Right atrium auricular region (tissue), 2 donors: ENCODE measurements around the gene LTK. TPM values are rescaled to one million over a fixed set of nuclear protein-coding genes. Genes with fewer than 3 reads are reported as not detected.

Experiments
- DNase-seq: peaks from one replicate; pipeline ENCODE4 v3.0.0-alpha.2; 2019; ENCODE audit warnings: low spot score
- H3K27ac ChIP-seq, 2 donors: fragments of 200-600 bp; sonication (generic); 1 replicate in 1 of 2; 2 replicates in 1 of 2; pipeline ENCODE4 v1.5.1; 2016 to 2019
- H3K27me3 ChIP-seq, 2 donors: fragments of 200-600 bp; sonication (generic); one replicate each; pipeline versions ENCODE4 v1.5.1 to v1.6.0; 2017 to 2019
- H3K36me3 ChIP-seq: fragments of 200-600 bp; sonication (generic); one replicate; pipeline ENCODE4 v1.5.1; 2016
- H3K4me1 ChIP-seq, 2 donors: fragments of 200-600 bp; sonication (generic); one replicate each; pipeline versions ENCODE4 v1.5.1 to v1.6.0; 2017 to 2019
- H3K4me3 ChIP-seq, 2 donors: fragments of 200-600 bp; sonication (generic); 1 replicate in 1 of 2; 2 replicates in 1 of 2; pipeline ENCODE4 v1.5.1; 2017 to 2019; ENCODE audit warnings: mild to moderate bottlenecking in 1 of 2, moderate library complexity in 1 of 2
- H3K9me3 ChIP-seq, 2 donors: fragments of 200-600 bp; sonication (generic); one replicate each; pipeline ENCODE4 v1.5.1; 2019
- CTCF ChIP-seq, 2 donors: fragments of 200-600 bp; sonication (generic); IDR thresholded peaks; one replicate each; pipeline ENCODE4 v1.5.1; 2019; ENCODE audit warnings: antibody characterized with exemption in 2 of 2
- total RNA-seq, 2 donors: library from RNA; depleted of rRNA; stranded (reverse); fragments of >200 nt; gene quantifications; one replicate each; pipeline ENCODE4 v1.1.0, GENCODE V29; 2016

The LTK gene
- total RNA-seq, 2 donors from 2014 or later: 0.98 TPM; not detected in 1

DNA sequence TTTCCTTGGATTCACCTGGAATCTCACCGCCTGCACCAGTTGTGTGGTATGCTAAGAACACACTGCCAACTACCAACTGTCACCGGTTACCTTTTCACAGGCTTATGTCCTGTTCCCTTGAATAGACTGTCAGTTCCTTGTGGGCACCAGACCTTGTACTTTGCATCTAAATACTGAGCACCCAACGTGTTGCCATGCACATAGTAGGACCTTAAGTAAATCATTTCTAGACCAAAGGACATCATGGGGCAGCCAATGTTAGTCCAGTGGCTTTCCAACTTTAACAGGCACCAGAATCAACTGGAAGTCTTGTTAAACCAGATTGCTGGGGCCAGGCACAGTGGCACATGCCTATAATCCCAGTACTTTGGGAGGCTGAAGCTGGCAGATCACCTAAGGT is 31.6 kb upstream of the LTK start:
- Histone ChIP-seq H3K27me3 (no peaks in the 10 kb centered on the region), H3K27ac (no peak overlapping the region)

DNA sequence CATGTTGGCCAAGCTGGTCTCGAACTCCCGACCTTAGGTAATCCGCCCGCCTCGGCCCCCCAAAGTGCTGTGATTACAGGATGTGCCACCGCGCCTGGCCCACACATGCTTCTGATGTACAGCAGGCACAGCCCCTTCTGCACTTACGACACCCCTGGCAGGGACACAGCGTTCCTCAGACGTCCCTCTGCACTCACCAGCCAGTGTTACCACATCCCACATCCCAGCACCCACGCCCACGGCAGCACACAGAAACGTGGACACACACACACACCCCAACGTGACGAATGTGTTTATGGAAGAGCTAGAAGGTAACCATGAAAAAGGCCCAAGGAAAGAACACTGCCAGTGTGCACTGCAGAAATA is 31.0 kb upstream of the LTK start:
- Histone ChIP-seq H3K27ac (peak overlapping the region in 1 of 2 donors; percentile 86), H3K27me3 (no peaks in the 10 kb centered on the region), H3K4me3 (peak overlapping the region; percentile 78 to 81), H3K4me1 (peaks cover 0 to 12% of the 10 kb centered on the region in 2 donors), H3K9me3 (no peaks in the 10 kb centered on the region), H3K36me3 (no peaks in the 10 kb centered on the region)
- DNase-seq: peak; percentile 66
- no peak for TF ChIP-seq CTCF (IDR thresholded peaks at IDR 0.05)

More for the DNA sequence above, 31.6 kb upstream of the LTK start:
- no peak for DNase-seq
- no peak overlapping the region for H3K4me3 ChIP-seq
- no peaks in the 10 kb centered on the region for H3K36me3 ChIP-seq
- H3K4me1 ChIP-seq: peaks cover 0 to 12% of the 10 kb centered on the region in 2 donors
- no peaks in the 10 kb centered on the region for H3K9me3 ChIP-seq
- TF ChIP-seq CTCF (IDR thresholded peaks at IDR 0.05): no peak

- no peaks in the 10 kb centered on the region for H3K27me3 ChIP-seq
- H3K9me3 ChIP-seq: no peaks in the 10 kb centered on the region
- H3K27ac ChIP-seq: peak overlapping the region; percentile 76 to 86
- H3K36me3 ChIP-seq: no peaks in the 10 kb centered on the region
- peak overlapping the region; percentile 78 to 81 for H3K4me3 ChIP-seq
- peaks cover 0 to 12% of the 10 kb centered on the region in 2 donors for H3K4me1 ChIP-seq
- no peak for TF ChIP-seq CTCF (IDR thresholded peaks at IDR 0.05)
- DNase-seq: no peak
Measured at GRCh38 chr15:41543521-41543870, 29.9 kb upstream of the LTK start.

GRCh38 chr15:41536866-41537265 is 23.2 kb upstream of the LTK start:
- no peaks in the 10 kb centered on the region for H3K27me3 ChIP-seq
- TF ChIP-seq CTCF (IDR thresholded peaks at IDR 0.05): no peak
- H3K9me3 ChIP-seq: no peaks in the 10 kb centered on the region
- no peak for DNase-seq
- peaks cover 38% of the 10 kb centered on the region for H3K36me3 ChIP-seq
- H3K4me1 ChIP-seq: no peaks in the 10 kb centered on the region
- no peak overlapping the region for H3K27ac ChIP-seq
- H3K4me3 ChIP-seq: no peak overlapping the region

GRCh38 chr15:41535544-41535943 is 21.9 kb upstream of the LTK start:
- TF ChIP-seq CTCF (IDR thresholded peaks at IDR 0.05): no peak
- no peaks in the 10 kb centered on the region for H3K4me1 ChIP-seq
- no peaks in the 10 kb centered on the region for H3K27me3 ChIP-seq
- peaks cover 49% of the 10 kb centered on the region for H3K36me3 ChIP-seq
- H3K4me3 ChIP-seq: no peak overlapping the region
- DNase-seq: no peak
- no peaks in the 10 kb centered on the region for H3K9me3 ChIP-seq
- H3K27ac ChIP-seq: no peak overlapping the region

GRCh38 chr15:41530363-41530956 is 16.8 kb upstream of the LTK start:
- no peaks in the 10 kb centered on the region for H3K9me3 ChIP-seq
- H3K4me3 ChIP-seq: no peak overlapping the region
- H3K36me3 ChIP-seq: peaks cover 89% of the 10 kb centered on the region
- no peak for TF ChIP-seq CTCF (IDR thresholded peaks at IDR 0.05)
- no peak for DNase-seq
- no peaks in the 10 kb centered on the region for H3K4me1 ChIP-seq
- no peak overlapping the region for H3K27ac ChIP-seq
- H3K27me3 ChIP-seq: no peaks in the 10 kb centered on the region
